Transverse colon (tissue), 4 donors: ENCODE data around the gene RPA3.

Experiments used
- EP300 ChIP-seq: sonication (generic); formaldehyde crosslinking; IDR thresholded peaks from one replicate; pipeline ENCODE4 v1.6.1; 2017; ENCODE audit warnings: antibody characterized with exemption, low read depth
- POLR2A ChIP-seq: fragments of 450-650 bp; IDR thresholded peaks from one replicate; pipeline ENCODE4 v1.6.1; 2016; ENCODE audit warnings: antibody characterized with exemption, mild to moderate bottlenecking, moderate library complexity
- POLR2AphosphoS5 ChIP-seq, 3 donors: sonication (generic); formaldehyde crosslinking; IDR thresholded peaks; one replicate each; pipeline ENCODE4 v1.6.1; 2016; ENCODE audit warnings: antibody characterized with exemption in 3 of 3
- TF ChIP-seq, protein P1 (sequence below), 5 experiments: fragments of 200-600 bp in 3 of 5; fragments of 450-650 bp in 2 of 5; sonication (generic) in 3 of 5; IDR thresholded peaks; 1 replicate in 2 of 5; 2 replicates in 3 of 5; pipeline ENCODE4 v1.5.1; 2016 to 2017; ENCODE audit warnings: antibody characterized with exemption in 5 of 5, inconsistent platforms in 3 of 5, mild to moderate bottlenecking in 2 of 5, moderate library complexity in 1 of 5

GRCh38 chr7:7662527-7662926, 55.9 kb downstream of the RPA3 start:
- TF ChIP-seq, protein P1, sequence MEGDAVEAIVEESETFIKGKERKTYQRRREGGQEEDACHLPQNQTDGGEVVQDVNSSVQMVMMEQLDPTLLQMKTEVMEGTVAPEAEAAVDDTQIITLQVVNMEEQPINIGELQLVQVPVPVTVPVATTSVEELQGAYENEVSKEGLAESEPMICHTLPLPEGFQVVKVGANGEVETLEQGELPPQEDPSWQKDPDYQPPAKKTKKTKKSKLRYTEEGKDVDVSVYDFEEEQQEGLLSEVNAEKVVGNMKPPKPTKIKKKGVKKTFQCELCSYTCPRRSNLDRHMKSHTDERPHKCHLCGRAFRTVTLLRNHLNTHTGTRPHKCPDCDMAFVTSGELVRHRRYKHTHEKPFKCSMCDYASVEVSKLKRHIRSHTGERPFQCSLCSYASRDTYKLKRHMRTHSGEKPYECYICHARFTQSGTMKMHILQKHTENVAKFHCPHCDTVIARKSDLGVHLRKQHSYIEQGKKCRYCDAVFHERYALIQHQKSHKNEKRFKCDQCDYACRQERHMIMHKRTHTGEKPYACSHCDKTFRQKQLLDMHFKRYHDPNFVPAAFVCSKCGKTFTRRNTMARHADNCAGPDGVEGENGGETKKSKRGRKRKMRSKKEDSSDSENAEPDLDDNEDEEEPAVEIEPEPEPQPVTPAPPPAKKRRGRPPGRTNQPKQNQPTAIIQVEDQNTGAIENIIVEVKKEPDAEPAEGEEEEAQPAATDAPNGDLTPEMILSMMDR (IDR thresholded peaks at IDR 0.05), result no peak
- no peak for TF ChIP-seq POLR2AphosphoS5 (IDR thresholded peaks at IDR 0.05)
- no peak for TF ChIP-seq POLR2A
- no peak for TF ChIP-seq EP300
